OCI-M1 (cell line): ENCODE results near the gene BLVRB.
"Not testable (repeated sequence)": the region's sequence is repeated elsewhere in the genome, so short reads cannot be mapped to it uniquely, and the experiment has no call there.

ENCODE experiments used
- DNase-seq: peaks from one replicate; lab custom pipeline; 2025; lab: John Stamatoyannopoulos, UW

BLVRB gene

GRCh38 chr19:40465557-40466218 is at the start of gene BLVRB:
TSS of gene BLVRB (minus strand) at chr19:40465745. CDS start at chr19:40465688, 57 bp downstream.
- peak; percentile 100 for DNase-seq

GRCh38 chr19:40513741-40514315 is 48.3 kb upstream of the BLVRB start:
- no peak for DNase-seq

GRCh38 chr19:40513345-40513678 is 47.8 kb upstream of the BLVRB start:
- DNase-seq, result no peak

GRCh38 chr19:40512473-40513344 is 47.2 kb upstream of the BLVRB start:
- DNase-seq, result no peak

GRCh38 chr19:40512110-40512472 is 46.5 kb upstream of the BLVRB start:
- no peak for DNase-seq

- no peak for DNase-seq
Measured at GRCh38 chr19:40511487-40511886, 45.9 kb upstream of the BLVRB start.

- DNase-seq, result no peak
Measured at GRCh38 chr19:40510526-40511115, 45.1 kb upstream of the BLVRB start.

GRCh38 chr19:40508739-40509260 is 43.3 kb upstream of the BLVRB start:
- peak; percentile 50 for DNase-seq

GRCh38 chr19:40507892-40508291 is 42.3 kb upstream of the BLVRB start:
- peak; percentile 31 for DNase-seq

- DNase-seq, result no peak
Measured at GRCh38 chr19:40506099-40506498, 40.6 kb upstream of the BLVRB start.

- no peak for DNase-seq
Measured at GRCh38 chr19:40503320-40503695, 37.8 kb upstream of the BLVRB start.

GRCh38 chr19:40502647-40503319 is 37.2 kb upstream of the BLVRB start:
- DNase-seq, result peak; percentile 11

- no peak for DNase-seq
Measured at GRCh38 chr19:40502081-40502480, 36.5 kb upstream of the BLVRB start.

- no peak for DNase-seq
Measured at GRCh38 chr19:40501599-40501998, 36.1 kb upstream of the BLVRB start.

GRCh38 chr19:40500678-40501530 is 35.4 kb upstream of the BLVRB start:
- DNase-seq, result not testable (repeated sequence)

GRCh38 chr19:40499320-40499719 is 33.8 kb upstream of the BLVRB start:
- DNase-seq, result no peak

- DNase-seq, result no peak
Measured at GRCh38 chr19:40497214-40497613, 31.7 kb upstream of the BLVRB start.

- no peak for DNase-seq
Measured at GRCh38 chr19:40494191-40494838, 28.8 kb upstream of the BLVRB start.

GRCh38 chr19:40493778-40494177 is 28.2 kb upstream of the BLVRB start:
- DNase-seq, result no peak

- no peak for DNase-seq
Measured at GRCh38 chr19:40492274-40492673, 26.7 kb upstream of the BLVRB start.

- no peak for DNase-seq
Measured at GRCh38 chr19:40489882-40490230, 24.3 kb upstream of the BLVRB start.
